ENCODE data around the gene ITGA3. TPM values are rescaled to one million over a fixed set of nuclear protein-coding genes. Genes with fewer than 3 reads are reported as not detected.

The ITGA3 gene
- total and polyA plus RNA-seq, 2 of the 13 experiments (the other 11 are each of a cell fraction or from before 2014, with no cell fraction given) = 0.48 to 0.69 TPM

- peak; percentile 51; the same call in 1 of the 2 replicates for TF ChIP-seq HMGXB3 (CRISPR knock-in tag; IDR thresholded peaks at IDR 0.05; ENCODE audit: borderline replicate concordance)
- TF ChIP-seq TBX2 (CRISPR knock-in tag; IDR thresholded peaks at IDR 0.05; ENCODE audit: borderline replicate concordance) = peak; percentile 27; the same call in 1 of the 2 replicates
- TF ChIP-seq TOE1 (CRISPR knock-in tag; IDR thresholded peaks at IDR 0.05) = no peak
- no peak for TF ChIP-seq TAF1 (CRISPR knock-in tag; IDR thresholded peaks at IDR 0.05)
- TF ChIP-seq PLRG1 (conservative IDR thresholded peaks at IDR 0.05) = no peak
- TF ChIP-seq SRY (CRISPR knock-in tag; IDR thresholded peaks at IDR 0.05) = peak; percentile 53; the same call in 1 of the 2 replicates
- TF ChIP-seq PCBP1 (IDR thresholded peaks at IDR 0.05; ENCODE audit: borderline replicate concordance, low read depth, low read length) = 0 out of 2 replicates have a peak, but pooled peaks have one; percentile 61
- peak; percentile 55; the same call in 1 of the 2 replicates for TF ChIP-seq IKZF5 (CRISPR knock-in tag; IDR thresholded peaks at IDR 0.05)
- TF ChIP-seq ZBTB4 (CRISPR knock-in tag; IDR thresholded peaks at IDR 0.05; ENCODE audit: borderline replicate concordance) = no peak
- TF ChIP-seq ZNF615 (CRISPR knock-in tag; IDR thresholded peaks at IDR 0.05; ENCODE audit: borderline replicate concordance) = no peak
- peak; percentile 94 for TF ChIP-seq RAD21 (CRISPR knock-in tag; IDR thresholded peaks at IDR 0.05)
- TF ChIP-seq ZNF549 (CRISPR knock-in tag; IDR thresholded peaks at IDR 0.05) = no peak
- 0 out of 2 replicates have a peak, but pooled peaks have one; percentile 23 for TF ChIP-seq MYC (CRISPR knock-in tag; IDR thresholded peaks at IDR 0.05; ENCODE audit: borderline replicate concordance)
- 0 out of 2 replicates have a peak, but pooled peaks have one; percentile 38 for TF ChIP-seq GATAD1 (CRISPR knock-in tag; IDR thresholded peaks at IDR 0.05)
- no peak for TF ChIP-seq EZH2 (conservative IDR thresholded peaks at IDR 0.05; ENCODE audit: low read depth, low read length)
- TF ChIP-seq ZNF691 (CRISPR knock-in tag; IDR thresholded peaks at IDR 0.05; ENCODE audit: borderline replicate concordance, low read depth) = no peak
- TF ChIP-seq NKX3-1 (CRISPR knock-in tag; IDR thresholded peaks at IDR 0.05) = no peak
- TF ChIP-seq ZNF263 (CRISPR knock-in tag; IDR thresholded peaks at IDR 0.05) = peak; percentile 51; the same call in 1 of the 2 replicates
- TF ChIP-seq KDM4B (CRISPR knock-in tag; IDR thresholded peaks at IDR 0.05) = no peak
- peak; percentile 93 for TF ChIP-seq ZNF768 (CRISPR knock-in tag; IDR thresholded peaks at IDR 0.05)
These were observed 31.5 kb downstream of the ITGA3 start (continued) for GRCh38 chr17:50087246-50087911.
